ENCODE measurements around the gene ADGRF4.

GRCh38 chr6:47677381-47678100, 20.8 kb upstream of the ADGRF4 start:
- no peak for TF ChIP-seq GATA2 (IDR thresholded peaks at IDR 0.05; ENCODE audit: low read depth, low read length)
- no peak for TF ChIP-seq GATA3 (IDR thresholded peaks at IDR 0.05; ENCODE audit: low read depth, low read length)

Data from SH-SY5Y (cell line).